ENCODE results near the gene EIF3I.
"Not testable (repeated sequence)": the region's sequence is repeated elsewhere in the genome, so short reads cannot be mapped to it uniquely, and the experiment has no call there.

Gene EIF3I

GRCh38 chr1:32232558-32233304 lies 10.5 kb downstream of the EIF3I start:
- no peak for DNase-seq (ENCODE audit: low read depth in 2 of 2)

- DNase-seq (ENCODE audit: low read depth in 2 of 2) = no peak
These were observed 12.6 kb downstream of the EIF3I start for GRCh38 chr1:32234792-32235191.

GRCh38 chr1:32239337-32239736 lies 17.1 kb downstream of the EIF3I start:
- DNase-seq (ENCODE audit: low read depth in 2 of 2) = no peak

GRCh38 chr1:32239790-32240139 lies 17.6 kb downstream of the EIF3I start:
- no peak for DNase-seq (ENCODE audit: low read depth in 2 of 2)

GRCh38 chr1:32240140-32240951 lies 18.1 kb downstream of the EIF3I start:
- DNase-seq (ENCODE audit: low read depth in 2 of 2) = no peak

GRCh38 chr1:32241001-32241763 lies 19.0 kb downstream of the EIF3I start:
- no peak for DNase-seq (ENCODE audit: low read depth in 2 of 2)

- no peak for DNase-seq (ENCODE audit: low read depth in 2 of 2)
These were observed 20.2 kb downstream of the EIF3I start for GRCh38 chr1:32242341-32242851.

GRCh38 chr1:32246888-32247273 lies 24.7 kb downstream of the EIF3I start, which contains the start of gene FAM167B:
TSS of gene FAM167B (plus strand) at chr1:32247222. CDS start at chr1:32247422, 200 bp downstream.
- no peak for DNase-seq (ENCODE audit: low read depth in 2 of 2)

GRCh38 chr1:32247452-32247851 lies 25.2 kb downstream of the EIF3I start:
- no peak for DNase-seq (ENCODE audit: low read depth in 2 of 2)

- peak; percentile 47 to 63 for DNase-seq (ENCODE audit: low read depth in 2 of 2)
These were observed 26.0 kb downstream of the EIF3I start for GRCh38 chr1:32247983-32248889.

GRCh38 chr1:32249831-32250525 lies 27.8 kb downstream of the EIF3I start:
- DNase-seq (ENCODE audit: low read depth in 2 of 2) = peak in 1 of 2 donors; percentile 65

GRCh38 chr1:32250893-32251716 lies 28.9 kb downstream of the EIF3I start, which contains the start of gene LCK:
TSS of gene LCK (plus strand) at chr1:32251265. CDS start at chr1:32274330, 23,065 bp downstream.
- no peak for DNase-seq (ENCODE audit: low read depth in 2 of 2)

- no peak for DNase-seq (ENCODE audit: low read depth in 2 of 2)
These were observed 33.2 kb downstream of the EIF3I start for GRCh38 chr1:32255072-32256071.

- DNase-seq (ENCODE audit: low read depth in 2 of 2) = no peak
These were observed 34.4 kb downstream of the EIF3I start for GRCh38 chr1:32256473-32257226.

- DNase-seq (ENCODE audit: low read depth in 2 of 2) = no peak
These were observed 35.0 kb downstream of the EIF3I start for GRCh38 chr1:32257227-32257508.

GRCh38 chr1:32263236-32263593 lies 41.0 kb downstream of the EIF3I start:
- DNase-seq (ENCODE audit: low read depth in 2 of 2) = not testable (repeated sequence)

GRCh38 chr1:32263744-32264143 lies 41.5 kb downstream of the EIF3I start:
- DNase-seq (ENCODE audit: low read depth in 2 of 2) = no peak

- no peak for DNase-seq (ENCODE audit: low read depth in 2 of 2)
These were observed 43.6 kb downstream of the EIF3I start for GRCh38 chr1:32265846-32266245.

All from stimulated activated CD4-positive, alpha-beta T cell treated with anti-CD3 and anti-CD28 coated beads, Interleukin-1b, Interleukin-23, amount 100 ng/mL, for 1 hour (primary cell).